SJCRH30 (cell line): ENCODE results near the gene TBKBP1. TPM values are rescaled to one million over a fixed set of nuclear protein-coding genes. Genes with fewer than 3 reads are reported as not detected.
"Not testable (repeated sequence)": the region's sequence is repeated elsewhere in the genome, so short reads cannot be mapped to it uniquely, and the experiment has no call there.

Source experiments
- DNase-seq, 2 experiments: peaks; one replicate each; pipeline ENCODE4 v3.0.0-alpha.2; 2015 to 2020
- H3K27ac ChIP-seq: fragments of 250-450 bp; sonication (Bioruptor Pico); 2 replicates; pipeline ENCODE4 v1.5.1; 2020; ENCODE audit warnings: mild to moderate bottlenecking, moderate library complexity
- H3K27me3 ChIP-seq: fragments of 250-450 bp; sonication (Bioruptor Pico); 2 replicates; pipeline ENCODE4 v1.5.1; 2020; ENCODE audit warnings: mild to moderate bottlenecking, moderate library complexity
- H3K36me3 ChIP-seq: fragments of 250-450 bp; sonication (Bioruptor Pico); 2 replicates; pipeline ENCODE4 v1.5.1; 2020; ENCODE audit warnings: mild to moderate bottlenecking, moderate library complexity
- H3K4me1 ChIP-seq: fragments of 250-450 bp; sonication (Bioruptor Pico); 2 replicates; pipeline ENCODE4 v1.5.1; 2020; ENCODE audit warnings: mild to moderate bottlenecking, moderate library complexity
- H3K4me3 ChIP-seq: fragments of 250-450 bp; sonication (Bioruptor Pico); 2 replicates; pipeline ENCODE4 v1.5.1; 2020; ENCODE audit warnings: mild to moderate bottlenecking, moderate library complexity
- H3K9me3 ChIP-seq: fragments of 250-450 bp; sonication (Bioruptor Pico); replicated peaks from 2 replicates; pipeline ENCODE4 v1.5.1; 2020; ENCODE audit warnings: mild to moderate bottlenecking, moderate library complexity
- total RNA-seq: library from RNA; depleted of rRNA; stranded (reverse); fragments of >200 nt; shearing (Covaris generic); gene quantifications from 2 replicates; pipeline ENCODE4 v1.2.3, GENCODE V29; 2014

TBKBP1 gene
- total RNA-seq, 1 experiment from 2014 or later, result 15.6 TPM

- Histone ChIP-seq H3K27ac (no peak overlapping the region), H3K9me3 (no peaks in the 10 kb centered on the region), H3K4me1 (no peaks in the 10 kb centered on the region), H3K36me3 (no peaks in the 10 kb centered on the region), H3K4me3 (no peak overlapping the region), H3K27me3 (peaks cover 25% of the 10 kb centered on the region)
- no peak for DNase-seq
These were observed 41.1 kb downstream of the TBKBP1 start for GRCh38 chr17:47735139-47735464.

GRCh38 chr17:47735536-47736011, 41.6 kb downstream of the TBKBP1 start:
- Histone ChIP-seq H3K27me3 (peaks cover 25% of the 10 kb centered on the region), H3K4me3 (no peak overlapping the region), H3K36me3 (no peaks in the 10 kb centered on the region), H3K4me1 (no peaks in the 10 kb centered on the region), H3K27ac (no peak overlapping the region), H3K9me3 (no peaks in the 10 kb centered on the region)
- DNase-seq, result no peak

- Histone ChIP-seq H3K27ac (no peak overlapping the region), H3K4me1 (no peaks in the 10 kb centered on the region), H3K9me3 (no peaks in the 10 kb centered on the region), H3K27me3 (peaks cover 24% of the 10 kb centered on the region), H3K36me3 (no peaks in the 10 kb centered on the region), H3K4me3 (no peak overlapping the region)
- no peak for DNase-seq
These were observed 42.8 kb downstream of the TBKBP1 start for GRCh38 chr17:47736501-47737495.

- H3K27ac ChIP-seq, result no peak overlapping the region
- DNase-seq, result no peak
- peaks cover 17% of the 10 kb centered on the region for H3K27me3 ChIP-seq
- no peaks in the 10 kb centered on the region for H3K9me3 ChIP-seq
- H3K4me3 ChIP-seq, result no peak overlapping the region
- H3K36me3 ChIP-seq, result no peaks in the 10 kb centered on the region
- H3K4me1 ChIP-seq, result no peaks in the 10 kb centered on the region
These were observed 44.2 kb downstream of the TBKBP1 start for GRCh38 chr17:47738178-47738577.

GRCh38 chr17:47739150-47739549, 45.2 kb downstream of the TBKBP1 start:
- H3K27ac ChIP-seq, result no peak overlapping the region
- no peak for DNase-seq
- H3K9me3 ChIP-seq, result no peaks in the 10 kb centered on the region
- no peaks in the 10 kb centered on the region for H3K4me1 ChIP-seq
- no peaks in the 10 kb centered on the region for H3K36me3 ChIP-seq
- H3K27me3 ChIP-seq, result peaks cover 12% of the 10 kb centered on the region
- no peak overlapping the region for H3K4me3 ChIP-seq

- H3K36me3 ChIP-seq, H3K27ac ChIP-seq, H3K4me3 ChIP-seq, DNase-seq, H3K9me3 ChIP-seq, H3K4me1 ChIP-seq: not testable (repeated sequence)
- peaks cover 14% of the 10 kb centered on the region for H3K27me3 ChIP-seq
These were observed 46.0 kb downstream of the TBKBP1 start for GRCh38 chr17:47739945-47740344.

- H3K27ac ChIP-seq, result no peak overlapping the region
- H3K27me3 ChIP-seq, result peaks cover 17% of the 10 kb centered on the region
- H3K9me3 ChIP-seq, result no peaks in the 10 kb centered on the region
- no peak for DNase-seq
- no peaks in the 10 kb centered on the region for H3K36me3 ChIP-seq
- H3K4me3 ChIP-seq, result no peak overlapping the region
- H3K4me1 ChIP-seq, result no peaks in the 10 kb centered on the region
These were observed 47.3 kb downstream of the TBKBP1 start for GRCh38 chr17:47741109-47741792.

- no peaks in the 10 kb centered on the region for H3K9me3 ChIP-seq
- no peak overlapping the region for H3K27ac ChIP-seq
- peaks cover 17% of the 10 kb centered on the region for H3K27me3 ChIP-seq
- H3K4me1 ChIP-seq, result no peaks in the 10 kb centered on the region
- H3K4me3 ChIP-seq, result no peak overlapping the region
- DNase-seq, result no peak
- no peaks in the 10 kb centered on the region for H3K36me3 ChIP-seq
These were observed 47.8 kb downstream of the TBKBP1 start for GRCh38 chr17:47741793-47742145.

GRCh38 chr17:47742319-47743181, 48.6 kb downstream of the TBKBP1 start:
- H3K4me1 ChIP-seq, result no peaks in the 10 kb centered on the region
- H3K36me3 ChIP-seq, result no peaks in the 10 kb centered on the region
- no peak overlapping the region for H3K27ac ChIP-seq
- H3K27me3 ChIP-seq, result peaks cover 17% of the 10 kb centered on the region
- peak; percentile 66 to 83 for DNase-seq
- no peak overlapping the region for H3K4me3 ChIP-seq
- no peaks in the 10 kb centered on the region for H3K9me3 ChIP-seq

- no peak overlapping the region for H3K27ac ChIP-seq
- no peaks in the 10 kb centered on the region for H3K36me3 ChIP-seq
- no peak for DNase-seq
- H3K4me3 ChIP-seq, result no peak overlapping the region
- peaks cover 20% of the 10 kb centered on the region for H3K27me3 ChIP-seq
- H3K9me3 ChIP-seq, result no peaks in the 10 kb centered on the region
- no peaks in the 10 kb centered on the region for H3K4me1 ChIP-seq
These were observed 50.4 kb downstream of the TBKBP1 start for GRCh38 chr17:47744168-47745036.

GRCh38 chr17:47745037-47745380, 51.0 kb downstream of the TBKBP1 start:
- Histone ChIP-seq H3K4me1 (no peaks in the 10 kb centered on the region), H3K27me3 (peaks cover 20% of the 10 kb centered on the region), H3K36me3 (no peaks in the 10 kb centered on the region; the same call in 1 of the 2 replicates), H3K4me3 (no peak overlapping the region), H3K27ac (no peak overlapping the region), H3K9me3 (no peaks in the 10 kb centered on the region)
- DNase-seq, result no peak

GRCh38 chr17:47751471-47751870, 57.5 kb downstream of the TBKBP1 start:
- no peaks in the 10 kb centered on the region for H3K4me1 ChIP-seq
- H3K4me3 ChIP-seq, result no peak overlapping the region
- H3K36me3 ChIP-seq, result no peaks in the 10 kb centered on the region; the same call in 1 of the 2 replicates
- no peak for DNase-seq
- H3K9me3 ChIP-seq, result no peaks in the 10 kb centered on the region; the same call in 1 of the 2 replicates
- no peak overlapping the region for H3K27ac ChIP-seq
- H3K27me3 ChIP-seq, result 0 out of 2 replicates have a peak, but pooled peaks cover 2% of the 10 kb centered on the region

- H3K4me1 ChIP-seq, result no peaks in the 10 kb centered on the region
- no peak for DNase-seq
- H3K27me3 ChIP-seq, result no peaks in the 10 kb centered on the region
- H3K4me3 ChIP-seq, result no peak overlapping the region
- no peak overlapping the region for H3K27ac ChIP-seq
- no peaks in the 10 kb centered on the region for H3K36me3 ChIP-seq
- H3K9me3 ChIP-seq, result peaks cover 8% of the 10 kb centered on the region
These were observed 63.4 kb downstream of the TBKBP1 start for GRCh38 chr17:47757386-47757785.
